GM12874 (cell line): ENCODE data around the gene ARHGAP25.

ENCODE experiments used
- TF ChIP-seq, protein P1 (sequence below): IDR thresholded peaks from 2 replicates; pipeline ENCODE4 v1.5.1; 2011; ENCODE audit warnings: low read depth, mild to moderate bottlenecking, control low read depth, low read length, moderate library complexity; ENCODE audit not compliant: insufficient read depth

Gene ARHGAP25

DNA sequence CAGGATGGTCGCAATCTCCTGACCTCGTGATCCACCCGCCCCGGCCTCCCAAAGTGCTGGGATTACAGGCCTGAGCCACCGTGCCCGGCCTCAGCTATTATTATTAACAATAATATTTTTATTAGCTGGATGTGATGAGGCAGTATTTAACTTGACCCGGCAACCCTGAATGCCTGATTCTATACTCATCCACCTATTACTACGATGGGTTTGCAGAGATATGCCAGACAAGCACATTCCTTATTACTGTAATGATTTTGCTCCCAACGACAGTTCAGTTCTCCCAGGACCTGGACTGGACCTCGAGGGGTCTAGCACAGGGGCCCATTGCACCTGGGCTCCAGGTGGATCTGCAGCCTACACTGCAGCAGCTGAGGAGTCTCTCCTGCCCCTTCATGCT, 104.0 kb downstream of the ARHGAP25 start:
- TF ChIP-seq, protein P1, sequence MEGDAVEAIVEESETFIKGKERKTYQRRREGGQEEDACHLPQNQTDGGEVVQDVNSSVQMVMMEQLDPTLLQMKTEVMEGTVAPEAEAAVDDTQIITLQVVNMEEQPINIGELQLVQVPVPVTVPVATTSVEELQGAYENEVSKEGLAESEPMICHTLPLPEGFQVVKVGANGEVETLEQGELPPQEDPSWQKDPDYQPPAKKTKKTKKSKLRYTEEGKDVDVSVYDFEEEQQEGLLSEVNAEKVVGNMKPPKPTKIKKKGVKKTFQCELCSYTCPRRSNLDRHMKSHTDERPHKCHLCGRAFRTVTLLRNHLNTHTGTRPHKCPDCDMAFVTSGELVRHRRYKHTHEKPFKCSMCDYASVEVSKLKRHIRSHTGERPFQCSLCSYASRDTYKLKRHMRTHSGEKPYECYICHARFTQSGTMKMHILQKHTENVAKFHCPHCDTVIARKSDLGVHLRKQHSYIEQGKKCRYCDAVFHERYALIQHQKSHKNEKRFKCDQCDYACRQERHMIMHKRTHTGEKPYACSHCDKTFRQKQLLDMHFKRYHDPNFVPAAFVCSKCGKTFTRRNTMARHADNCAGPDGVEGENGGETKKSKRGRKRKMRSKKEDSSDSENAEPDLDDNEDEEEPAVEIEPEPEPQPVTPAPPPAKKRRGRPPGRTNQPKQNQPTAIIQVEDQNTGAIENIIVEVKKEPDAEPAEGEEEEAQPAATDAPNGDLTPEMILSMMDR = no peak

DNA sequence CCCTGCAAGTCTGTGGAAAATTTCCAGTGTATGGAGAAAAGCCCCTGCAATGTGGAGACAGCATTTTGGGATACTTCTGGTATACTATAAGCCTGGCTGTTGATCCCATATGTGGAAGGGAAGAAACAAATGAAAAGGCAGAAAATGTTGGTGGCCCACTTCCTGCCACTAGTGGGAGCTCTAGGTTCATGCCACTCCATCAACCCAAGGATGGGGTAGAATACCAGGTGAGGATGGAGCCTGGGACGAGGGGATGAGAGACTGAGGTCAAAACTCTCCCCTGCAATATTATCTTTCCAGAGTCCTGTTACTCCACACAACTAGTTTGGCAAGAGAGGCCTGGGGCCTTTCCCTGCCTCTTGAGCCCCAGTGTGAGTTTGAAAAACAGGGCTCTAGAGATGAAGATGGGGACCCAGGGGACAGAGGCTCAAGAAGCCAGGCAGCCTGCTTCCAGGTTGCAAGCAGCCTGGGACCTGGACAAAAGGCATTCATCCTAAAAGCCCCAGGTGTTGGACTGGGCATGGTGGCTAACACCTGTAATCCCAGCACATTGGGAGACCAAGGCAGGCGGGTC, 104.7 kb downstream of the ARHGAP25 start:
- TF ChIP-seq, protein P1 = peak; percentile 54

DNA sequence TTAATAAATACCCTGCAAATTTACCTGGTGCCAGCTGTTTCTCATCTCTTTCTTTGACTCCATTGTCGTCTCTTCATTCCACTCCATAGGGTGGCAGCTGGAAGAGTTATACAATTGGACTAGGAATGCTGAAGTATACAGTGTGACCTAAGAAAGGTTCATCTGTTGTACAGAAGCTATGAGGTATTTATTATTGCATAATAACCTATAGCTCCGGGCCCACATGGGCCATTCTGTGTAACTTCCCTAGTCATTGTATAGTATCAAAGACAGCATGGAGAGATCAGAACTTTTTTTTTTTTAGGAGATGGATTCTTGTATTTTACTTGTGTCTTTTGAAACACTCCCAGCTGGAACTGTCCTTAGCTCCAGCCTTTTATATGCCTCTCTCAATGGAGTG, 110.4 kb downstream of the ARHGAP25 start:
- TF ChIP-seq, protein P1 = no peak

DNA sequence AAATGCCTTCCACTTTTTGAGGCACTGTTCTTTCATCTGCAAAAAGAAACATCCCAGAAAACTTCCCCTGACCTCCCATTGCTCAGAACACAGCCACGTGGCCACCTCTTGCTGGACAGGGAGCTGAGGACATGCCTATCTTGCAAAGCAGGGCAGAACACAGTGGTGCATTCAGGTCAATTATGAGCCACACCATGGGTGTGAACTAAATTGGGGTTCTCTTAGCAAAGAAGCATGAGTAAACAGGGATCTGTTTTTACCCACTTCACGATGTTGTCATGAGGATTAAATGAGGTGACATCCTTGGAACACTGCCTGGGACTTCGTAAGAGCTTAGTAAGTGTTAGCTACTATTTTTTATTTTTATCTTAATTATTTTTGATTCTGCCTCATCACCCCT, 111.5 kb downstream of the ARHGAP25 start:
- TF ChIP-seq, protein P1 = no peak

DNA sequence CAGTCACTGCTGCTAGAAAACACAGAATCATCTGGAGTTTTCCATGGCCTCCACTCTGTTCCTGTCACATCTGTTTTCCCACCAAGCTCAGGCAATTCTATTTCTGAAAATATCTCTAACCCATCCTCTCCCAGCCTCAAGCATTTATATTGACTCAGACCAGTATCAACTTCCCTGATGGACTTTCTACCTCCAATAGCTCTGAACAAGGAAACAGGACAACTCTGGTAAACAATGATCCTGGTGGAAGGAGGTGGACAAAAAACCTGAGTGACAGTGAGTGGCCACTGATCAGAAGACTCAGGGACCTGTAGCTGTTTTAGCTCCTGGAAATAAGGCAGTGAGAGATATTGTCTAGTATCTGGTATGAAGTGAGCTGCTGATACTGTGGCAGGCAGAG, 113.1 kb downstream of the ARHGAP25 start:
- TF ChIP-seq, protein P1 = no peak

DNA sequence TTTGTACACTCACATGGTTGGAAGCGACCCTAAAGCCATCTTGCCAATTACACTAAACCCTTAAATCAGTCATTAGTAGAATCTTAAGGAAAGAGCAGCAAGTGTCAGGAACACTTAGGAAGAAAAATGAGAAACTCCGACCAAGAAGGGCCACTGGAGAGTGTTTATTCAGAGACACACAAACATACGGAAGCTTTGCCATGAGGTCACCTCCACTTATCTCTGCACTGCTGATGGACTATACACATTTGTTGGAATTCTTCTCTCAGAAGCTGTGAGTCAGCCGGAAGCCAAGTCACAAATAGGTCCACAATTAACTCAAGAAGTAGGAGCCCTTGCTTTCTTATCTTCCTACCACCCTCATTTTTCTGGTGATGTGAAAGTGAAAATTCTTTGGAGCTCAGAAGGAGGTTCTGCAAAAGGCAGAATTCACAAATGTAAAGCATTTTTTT, 115.0 kb downstream of the ARHGAP25 start:
- TF ChIP-seq, protein P1 = no peak

DNA sequence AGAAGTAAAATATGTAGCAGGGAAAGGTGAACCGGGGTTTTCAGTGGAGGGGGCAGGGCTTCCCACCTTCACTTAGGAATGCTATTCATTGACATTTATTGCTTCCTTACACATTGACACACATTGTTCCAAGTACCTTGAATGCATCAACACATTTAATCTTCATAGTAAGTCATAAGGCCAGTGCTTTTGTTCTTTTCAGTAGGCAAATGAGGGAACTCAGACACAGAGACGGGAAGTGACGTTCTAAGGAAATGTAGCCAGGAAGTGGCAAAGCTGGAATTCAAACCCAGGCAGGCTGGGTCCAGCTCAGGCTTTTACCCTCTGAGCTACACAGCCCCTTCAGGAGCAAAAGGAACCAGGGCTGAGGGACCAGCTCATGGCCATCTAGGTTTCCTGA, 115.9 kb downstream of the ARHGAP25 start:
- TF ChIP-seq, protein P1 = no peak
